ENCODE data around the gene GRM2. TPM values are rescaled to one million over a fixed set of nuclear protein-coding genes. Genes with fewer than 3 reads are reported as not detected.

The GRM2 gene
- total and polyA plus RNA-seq, 10 of the 15 experiments (the other 5 are each of a cell fraction or from before 2014, with no cell fraction given) = 0.01 to 0.14 (median 0.06) TPM; not detected in 5

- no peak for TF ChIP-seq ZNF384 (IDR thresholded peaks at IDR 0.05; ENCODE audit: borderline replicate concordance, low read depth, low read length)
Measured at GRCh38 chr3:51706788-51707731, at the start of gene GRM2 (continued).

GRCh38 chr3:51657234-51657633 lies 49.6 kb upstream of the GRM2 start:
- BruUV-seq (replicated peaks) = no TSS peak
- H3K4me1 ChIP-seq (ENCODE audit: control insufficient read depth, insufficient read depth, low read length) = no peaks in the 10 kb centered on the region
- ChIA-PET SMC1A (ENCODE audit: uncharacterized antibody, unreplicated experiment) (interaction anchor here (0.9 kb wide), 1 partner anchor 24 kb away, joined by 4 read pairs; no protein-coding TSS in a partner anchor), POLR2A (interaction anchor here (0.6 kb wide), 1 partner anchor 988 kb away, joined by 3 read pairs; no protein-coding TSS in a partner anchor), CTCF (interaction anchor here (0.6 to 2.1 kb wide), 4 partner anchors 12 to 24 kb away, joined by 3 to 11 read pairs (median 4); no protein-coding TSS in a partner anchor), RAD21 (ENCODE audit: unreplicated experiment) (no interaction called here)
- intact Hi-C loops (cut with micrococcal nuclease; ENCODE audit: unreplicated experiment) = no loop called here
- ATAC-seq (no peak), DNase-seq (ENCODE audit: low read depth, low spot score) (no peak), FAIRE-seq (no peak)
- H3K9ac ChIP-seq (ENCODE audit: control insufficient read depth, insufficient read depth, low read length) = no peak overlapping the region
- H3K9me3 ChIP-seq (replicated peaks; ENCODE audit: control insufficient read depth, insufficient read depth, low read length) = no peaks in the 10 kb centered on the region
- 96% methylated on average over 3 of the region's 3 CpGs for WGBS (ENCODE audit: insufficient coverage, insufficient replicate concordance, low lambda C conversion rate, missing lambda C conversion rate)
- H4K20me1 ChIP-seq (ENCODE audit: control insufficient read depth, insufficient read depth) = no peaks in the 10 kb centered on the region
- H3K4me3 ChIP-seq = no peak overlapping the region
- H3K79me2 ChIP-seq (ENCODE audit: control insufficient read depth, insufficient read depth, low read length) = no peaks in the 10 kb centered on the region
- in situ Hi-C loops (cut with MboI) = no loop called here
- no peak overlapping the region for H3K27ac ChIP-seq (ENCODE audit: control insufficient read depth, insufficient read depth)
- no peaks in the 10 kb centered on the region for H3K27me3 ChIP-seq (replicated peaks in 1 of 2; ENCODE audit: control insufficient read depth in 2 of 2, insufficient read depth in 2 of 2, low read length in 1 of 2)
- H3K36me3 ChIP-seq (ENCODE audit: control insufficient read depth in 2 of 2, insufficient read depth in 2 of 2, low read length in 1 of 2) = peaks cover 2 to 8% of the 10 kb centered on the region in 2 experiments
- H3K4me2 ChIP-seq (ENCODE audit: control insufficient read depth, insufficient read depth) = no peak overlapping the region
- H2AFZ ChIP-seq (ENCODE audit: control insufficient read depth, low read depth, low read length) = no peak overlapping the region
- TF ChIP-seq CHD4 (IDR thresholded peaks at IDR 0.05) (no peak), PAX5 (IDR thresholded peaks at IDR 0.05; ENCODE audit: borderline replicate concordance, low read depth, low read length) (no peak), MEF2B (IDR thresholded peaks at IDR 0.05; ENCODE audit: partially characterized antibody, poor library complexity, severe bottlenecking) (no peak), USF2 (IDR thresholded peaks at IDR 0.05; ENCODE audit: borderline replicate concordance, low read depth, low read length) (no peak), E4F1 (IDR thresholded peaks at IDR 0.05; ENCODE audit: borderline replicate concordance, partially characterized antibody) (no peak), RELA (IDR thresholded peaks at IDR 0.05; ENCODE audit: borderline replicate concordance, partially characterized antibody) (no peak), IRF3 (IDR thresholded peaks at IDR 0.05) (no peak), SUPT20H (IDR thresholded peaks at IDR 0.05; ENCODE audit: borderline replicate concordance, control insufficient read depth, low read depth, low read length) (no peak), POLR2A (IDR thresholded peaks at IDR 0.05; ENCODE audit: low read depth, low read length) (no peak), CBX5 (IDR thresholded peaks at IDR 0.05; ENCODE audit: low read depth) (no peak), BMI1 (IDR thresholded peaks at IDR 0.05; ENCODE audit: borderline replicate concordance) (no peak)
